K562 (cell line): ENCODE data around the gene ISG20. TPM values are rescaled to one million over a fixed set of nuclear protein-coding genes. Genes with fewer than 3 reads are reported as not detected.
A peak's percentile ranks its signal among the peaks of the same experiment; 100 is the strongest.

Experiments
- ATAC-seq: fragments of 200-7000 bp; cut with Tn5 transposase; 3 replicates; pipeline ENCODE4 v1.9.1; 2020; ENCODE audit warnings: moderate library complexity
- BruUV-seq: library from RNA; stranded (reverse); fragments of 400-500 nt; replicated peaks from 2 replicates; lab custom pipeline; 2021; lab: Mats Ljungman, UMichigan
- CTCF ChIA-PET: fragments of 300-600 bp; formaldehyde crosslinking; extraction: SDS; loops from one replicate; lab custom pipeline; 2021; ENCODE audit warnings: low intra/inter-chr PET ratio; lab: Yijun Ruan, JAX
- POLR2A ChIA-PET: fragments of 300-600, 350-650 bp; sonication (Branson Sonifier 250); formaldehyde crosslinking; extraction: SDS; loops from one replicate; lab custom pipeline; 2021; ENCODE audit warnings: antibody characterized with exemption, inconsistent platforms; lab: Yijun Ruan, JAX
- DNase-seq, 4 experiments: peaks; one replicate each; pipeline versions ENCODE4 v3.0.0 to v3.0.0-alpha.2; 2011 to 2018; ENCODE audit warnings: low spot score in 3 of 4, mixed read lengths in 3 of 4; ENCODE audit errors: extremely low read depth in 1 of 4
- FAIRE-seq: peaks from 2 replicates; lab custom pipeline; 2011; peaks lifted over from hg19 to GRCh38; lab: Jason Lieb, UNC
- H2AFZ ChIP-seq: 2 replicates; pipeline ENCODE4 v1.6.0; 2011; ENCODE audit warnings: low read depth, low read length, control low read depth, inconsistent platforms
- H3K27ac ChIP-seq: fragments of 200-600 bp; 3 replicates; pipeline ENCODE4 v1.8.0; 2011; ENCODE audit warnings: low read depth, mild to moderate bottlenecking, control low read depth, inconsistent platforms, low read length, moderate library complexity, mixed read lengths; ENCODE audit errors: extremely low read depth
- H3K27me3 ChIP-seq, 2 experiments: fragments of 300-600 bp in 1 of 2; 2 replicates in 1 of 2; 3 replicates in 1 of 2; pipeline versions ENCODE4 v1.6.0 to v1.8.0; 2011; ENCODE audit warnings: inconsistent platforms in 2 of 2, low read length in 2 of 2, mild to moderate bottlenecking in 1 of 2, mixed read lengths in 1 of 2, moderate library complexity in 1 of 2; ENCODE audit not compliant: control insufficient read depth in 2 of 2, insufficient read depth in 2 of 2
- H3K36me3 ChIP-seq: fragments of 300-600 bp; 3 replicates; pipeline ENCODE4 v1.8.0; 2011; ENCODE audit warnings: mild to moderate bottlenecking, low read length, inconsistent platforms; ENCODE audit not compliant: control insufficient read depth, insufficient read depth
- H3K4me1 ChIP-seq, 2 experiments: fragments of 200-600 bp in 1 of 2; replicated peaks in 1 of 2; 2 replicates in 1 of 2; 3 replicates in 1 of 2; pipeline versions ENCODE4 v1.5.1 to v1.8.0; 2011; ENCODE audit warnings: inconsistent platforms in 2 of 2, low read length in 2 of 2, mild to moderate bottlenecking in 1 of 2, mixed read lengths in 1 of 2, moderate library complexity in 1 of 2; ENCODE audit not compliant: control insufficient read depth in 2 of 2, insufficient read depth in 2 of 2
- H3K4me2 ChIP-seq: 2 replicates; pipeline ENCODE4 v1.6.1; 2011; ENCODE audit warnings: low read length, control low read depth, inconsistent platforms, mixed read lengths; ENCODE audit not compliant: insufficient read depth
- H3K4me3 ChIP-seq: fragments of 200-600 bp; sonication (generic), shearing (Covaris generic); 2 replicates; pipeline ENCODE4 v1.5.1; 2016; ENCODE audit warnings: control low read depth, inconsistent platforms
- H3K79me2 ChIP-seq: fragments of 200-600 bp; 3 replicates; pipeline ENCODE4 v1.8.0; 2011; ENCODE audit warnings: low read length, inconsistent platforms; ENCODE audit not compliant: control insufficient read depth, insufficient read depth
- H3K9ac ChIP-seq, 2 experiments: 2 replicates each; pipeline versions ENCODE4 v1.6.0 to v1.6.1; 2011; ENCODE audit warnings: low read depth in 2 of 2, low read length in 2 of 2, control low read depth in 1 of 2, inconsistent platforms in 1 of 2, mild to moderate bottlenecking in 1 of 2, mixed read lengths in 1 of 2; ENCODE audit not compliant: insufficient read depth in 1 of 2
- H3K9me1 ChIP-seq: one replicate; pipeline ENCODE4 v1.6.0; 2011; ENCODE audit warnings: inconsistent platforms, mild to moderate bottlenecking, low read length, moderate library complexity; ENCODE audit not compliant: control insufficient read depth, insufficient read depth
- H3K9me3 ChIP-seq: replicated peaks from 2 replicates; pipeline ENCODE4 v1.5.1; 2011; ENCODE audit warnings: low read depth, low read length, inconsistent platforms; ENCODE audit not compliant: control insufficient read depth, insufficient read depth
- H4K20me1 ChIP-seq: replicated peaks from 2 replicates; pipeline ENCODE4 v1.6.1; 2011; ENCODE audit warnings: low read length, inconsistent platforms, mixed read lengths; ENCODE audit not compliant: control insufficient read depth, insufficient read depth
- CREB3L1 ChIP-seq: fragments of 450-650 bp; IDR thresholded peaks from 2 replicates; pipeline ENCODE4 v1.6.1; 2014; ENCODE audit warnings: low read depth, mild to moderate bottlenecking, moderate library complexity, borderline replicate concordance
- CREB5 ChIP-seq: fragments of 250-450 bp; sonication (Bioruptor Pico); IDR thresholded peaks from 2 replicates; pipeline ENCODE4 v1.5.0; 2020; ENCODE audit warnings: mild to moderate bottlenecking
- DIDO1 ChIP-seq: fragments of 450-650 bp; IDR thresholded peaks from 2 replicates; pipeline ENCODE4 v1.6.1; 2016; ENCODE audit warnings: low read depth, missing biosample characterization, missing genetic modification characterization
- RFX1 ChIP-seq: fragments of 450-650 bp; IDR thresholded peaks from 2 replicates; pipeline ENCODE4 v1.6.1; 2016; ENCODE audit warnings: mild to moderate bottlenecking, moderate library complexity
- SREBF2 ChIP-seq: sonication (generic); formaldehyde crosslinking; IDR thresholded peaks from 2 replicates; pipeline ENCODE4 v1.4.0; 2020; ENCODE audit warnings: mild to moderate bottlenecking, missing genetic modification reagents
- TEAD4 ChIP-seq, 2 experiments: sonication (generic) in 1 of 2; formaldehyde crosslinking in 1 of 2; IDR thresholded peaks; 2 replicates each; pipeline versions ENCODE4 v1.6.1 to v1.8.0; 2012 to 2022; ENCODE audit warnings: borderline replicate concordance in 1 of 2, inconsistent platforms in 1 of 2, low read length in 1 of 2, mild to moderate bottlenecking in 1 of 2, missing genetic modification reagents in 1 of 2
- ZNF586 ChIP-seq: fragments of 450-650 bp; formaldehyde crosslinking; conservative IDR thresholded peaks from 2 replicates; pipeline ENCODE4 v1.4.0; 2020; ENCODE audit warnings: mild to moderate bottlenecking, moderate library complexity
- WGBS: fragments of 100-300 bp; shearing (Covaris generic); methylation state at CpG from one replicate; pipeline ENCODE4 v1.1.6; 2016; ENCODE audit warnings: low coverage, mixed read lengths; ENCODE audit not compliant: insufficient coverage; ENCODE audit errors: missing lambda C conversion rate; 5-methylcytosine and 5-hydroxymethylcytosine counted together
- in situ Hi-C: fragments of 300-500 bp; cut with MboI; formaldehyde crosslinking; loops from 4 replicates; pipeline ENCODE4 v1.15.0; 2018; ENCODE audit warnings: inconsistent platforms, mixed read lengths
- intact Hi-C: fragments of 100-400 bp; cut with micrococcal nuclease; formaldehyde crosslinking; loops from 2 replicates; pipeline ENCODE4 v1.14.2; 2022
- polyA plus RNA-seq, 8 experiments: library from polyadenylated mRNA; depleted of rRNA in 4 of 8; stranded (reverse) in 5 of 8; unstranded in 3 of 8; fragments of >200 nt; fragmentation: Nextera tagmentation in 2 of 8; fragmentation: Illumina TruSeq in 1 of 8; extraction: Ambion mirVana in 2 of 8; extraction: Trizol in 1 of 8; gene quantifications; 2 replicates each; pipeline versions ENCODE4 v1.2.1 to v1.2.3, GENCODE V29; 2011 to 2014; ENCODE audit warnings: inconsistent platforms in 1 of 8, missing spikeins in 1 of 8
- total RNA-seq, 7 experiments: library from RNA; depleted of rRNA in 6 of 7; stranded (reverse); fragments of >200 nt in 6 of 7; fragmentation: Illumina TruSeq in 2 of 7; extraction: Trizol in 2 of 7; gene quantifications; 2 replicates each; pipeline versions ENCODE4 v1.2.1 to v1.2.3, GENCODE V29; 2011 to 2021; ENCODE audit warnings: low replicate concordance in 1 of 7
- TF ChIP-seq, protein P1 (sequence below): sonication (generic); formaldehyde crosslinking; IDR thresholded peaks from 2 replicates; pipeline ENCODE4 v1.8.1; 2023; ENCODE audit warnings: mild to moderate bottlenecking, missing genetic modification reagents, moderate library complexity

The ISG20 gene
- total and polyA plus RNA-seq, 9 of the 15 experiments (the other 6 are each of a cell fraction or from before 2014, with no cell fraction given) = 0.06 to 2.1 (median 1.00) TPM

DNA sequence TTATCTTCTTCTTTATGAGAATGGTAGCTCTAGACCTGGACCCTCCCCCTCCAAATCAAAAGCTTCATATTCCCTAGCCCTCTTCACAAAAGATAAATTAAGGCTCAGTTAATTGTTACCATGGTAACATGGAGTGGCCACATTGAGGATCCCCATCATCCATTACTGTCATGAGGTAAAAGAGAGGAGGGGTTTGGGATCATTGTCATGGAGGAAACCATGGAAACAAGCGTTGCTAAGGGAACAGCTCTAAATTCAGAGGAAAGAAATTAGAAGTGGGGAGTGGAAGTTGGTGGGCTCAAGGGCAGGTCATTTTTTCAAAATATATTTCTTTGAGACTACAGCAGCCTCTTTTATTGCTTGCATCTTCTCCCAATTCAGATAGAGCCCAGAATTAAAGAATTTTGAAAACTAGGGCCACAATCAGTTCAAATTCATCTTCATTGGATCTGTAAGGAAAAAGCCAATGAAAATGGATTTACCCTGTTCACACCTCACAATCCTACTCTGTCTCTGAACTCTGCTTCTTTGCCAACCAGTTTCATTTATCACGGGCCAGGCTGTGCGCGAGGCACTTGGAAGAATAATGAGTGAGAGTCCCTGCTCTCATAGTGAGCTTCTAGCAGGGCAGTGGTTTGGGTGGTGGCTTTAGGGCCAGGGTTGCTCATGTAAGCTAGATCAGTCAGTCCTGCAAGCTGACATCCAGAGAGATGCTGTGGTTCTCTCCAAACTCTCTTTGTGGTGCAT, 29.3 kb upstream of the ISG20 start:
- Histone ChIP-seq H3K27me3 (peaks cover 17 to 38% of the 10 kb centered on the region in 2 experiments; a peak in 4 of 5 replicates), H3K4me2 (no peak overlapping the region), H3K79me2 (no peaks in the 10 kb centered on the region), H3K9me3 (no peaks in the 10 kb centered on the region), H3K4me1 (peaks cover 0 to 19% of the 10 kb centered on the region in 2 experiments; a peak in 2 of 5 replicates), H2AFZ (no peak overlapping the region), H3K4me3 (no peak overlapping the region), H3K9me1 (no peaks in the 10 kb centered on the region), H4K20me1 (no peaks in the 10 kb centered on the region), H3K9ac (no peak overlapping the region), H3K36me3 (no peaks in the 10 kb centered on the region), H3K27ac (no peak overlapping the region)
- ChIA-PET POLR2A (interaction anchor here (1.2 kb wide), 1 partner anchor 17 kb away, joined by 3 read pairs; no protein-coding TSS in a partner anchor), CTCF (no interaction called here)
- WGBS = 4% methylated on average over 4 of the region's 4 CpGs
- DNase-seq = no peak
- no peak for FAIRE-seq
- TF ChIP-seq CREB3L1 (no peak), ZNF586 (no peak), SREBF2 (no peak), TEAD4 (IDR thresholded peaks at IDR 0.05; ENCODE audit: low read length) (no peak), TEAD4 (CRISPR knock-in tag; IDR thresholded peaks at IDR 0.05; ENCODE audit: borderline replicate concordance) (no peak), CREB5 (CRISPR knock-in tag) (no peak), DIDO1 (tag) (no peak), RFX1 (peak; percentile 84)
- TF ChIP-seq, protein P1, sequence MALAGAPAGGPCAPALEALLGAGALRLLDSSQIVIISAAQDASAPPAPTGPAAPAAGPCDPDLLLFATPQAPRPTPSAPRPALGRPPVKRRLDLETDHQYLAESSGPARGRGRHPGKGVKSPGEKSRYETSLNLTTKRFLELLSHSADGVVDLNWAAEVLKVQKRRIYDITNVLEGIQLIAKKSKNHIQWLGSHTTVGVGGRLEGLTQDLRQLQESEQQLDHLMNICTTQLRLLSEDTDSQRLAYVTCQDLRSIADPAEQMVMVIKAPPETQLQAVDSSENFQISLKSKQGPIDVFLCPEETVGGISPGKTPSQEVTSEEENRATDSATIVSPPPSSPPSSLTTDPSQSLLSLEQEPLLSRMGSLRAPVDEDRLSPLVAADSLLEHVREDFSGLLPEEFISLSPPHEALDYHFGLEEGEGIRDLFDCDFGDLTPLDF (CRISPR knock-in tag) = no peak
- ATAC-seq = no peak
- intact Hi-C loops (no loop called here), in situ Hi-C loops (no loop called here)
- no TSS peak for BruUV-seq
